Measurements from ENCODE around the gene SPTLC2.
A peak's percentile ranks its signal among the peaks of the same experiment; 100 is the strongest.

The SPTLC2 gene

GRCh38 chr14:77570706-77571268 is 45.6 kb downstream of the SPTLC2 start:
- TF ChIP-seq CTCF (IDR thresholded peaks at IDR 0.05; ENCODE audit: control insufficient read depth, insufficient read depth, low read depth, low read length, missing control alignments): no peak
- no peak for DNase-seq (ENCODE audit: low read depth)
- H3K4me3 ChIP-seq (ENCODE audit: control insufficient read depth, low read depth, low read length): no peak overlapping the region

GRCh38 chr14:77565994-77566305 is 50.5 kb downstream of the SPTLC2 start:
- TF ChIP-seq CTCF (IDR thresholded peaks at IDR 0.05; ENCODE audit: control insufficient read depth, insufficient read depth, low read depth, low read length, missing control alignments): no peak

GRCh38 chr14:77565289-77565993 is 51.0 kb downstream of the SPTLC2 start:
- no peak for TF ChIP-seq CTCF (IDR thresholded peaks at IDR 0.05; ENCODE audit: control insufficient read depth, insufficient read depth, low read depth, low read length, missing control alignments)
- H3K4me3 ChIP-seq (ENCODE audit: control insufficient read depth, low read depth, low read length): no peak overlapping the region
- DNase-seq (ENCODE audit: low read depth): no peak

More at GRCh38 chr14:77565994-77566305, 50.5 kb downstream of the SPTLC2 start:
- H3K4me3 ChIP-seq (ENCODE audit: control insufficient read depth, low read depth, low read length): no peak overlapping the region
- no peak for DNase-seq (ENCODE audit: low read depth)

GRCh38 chr14:77562681-77563080 is 53.8 kb downstream of the SPTLC2 start:
- no peak overlapping the region for H3K4me3 ChIP-seq (ENCODE audit: control insufficient read depth, low read depth, low read length)
- DNase-seq (ENCODE audit: low read depth): peak; percentile 83
- TF ChIP-seq CTCF (IDR thresholded peaks at IDR 0.05; ENCODE audit: control insufficient read depth, insufficient read depth, low read depth, low read length, missing control alignments): no peak

- TF ChIP-seq CTCF (IDR thresholded peaks at IDR 0.05; ENCODE audit: control insufficient read depth, insufficient read depth, low read depth, low read length, missing control alignments): no peak
- DNase-seq (ENCODE audit: low read depth): no peak
- no peak overlapping the region for H3K4me3 ChIP-seq (ENCODE audit: control insufficient read depth, low read depth, low read length)
These were observed 54.6 kb downstream of the SPTLC2 start for GRCh38 chr14:77561881-77562280.

GRCh38 chr14:77559381-77559780 is 57.1 kb downstream of the SPTLC2 start:
- H3K4me3 ChIP-seq (ENCODE audit: control insufficient read depth, low read depth, low read length): no peak overlapping the region
- no peak for DNase-seq (ENCODE audit: low read depth)

More at GRCh38 chr14:77559381-77559780, 57.1 kb downstream of the SPTLC2 start:
- no peak for TF ChIP-seq CTCF (IDR thresholded peaks at IDR 0.05; ENCODE audit: control insufficient read depth, insufficient read depth, low read depth, low read length, missing control alignments)

Measured in AG09309 (cell line).